ENCODE results near the gene NRG3.

The NRG3 gene

DNA sequence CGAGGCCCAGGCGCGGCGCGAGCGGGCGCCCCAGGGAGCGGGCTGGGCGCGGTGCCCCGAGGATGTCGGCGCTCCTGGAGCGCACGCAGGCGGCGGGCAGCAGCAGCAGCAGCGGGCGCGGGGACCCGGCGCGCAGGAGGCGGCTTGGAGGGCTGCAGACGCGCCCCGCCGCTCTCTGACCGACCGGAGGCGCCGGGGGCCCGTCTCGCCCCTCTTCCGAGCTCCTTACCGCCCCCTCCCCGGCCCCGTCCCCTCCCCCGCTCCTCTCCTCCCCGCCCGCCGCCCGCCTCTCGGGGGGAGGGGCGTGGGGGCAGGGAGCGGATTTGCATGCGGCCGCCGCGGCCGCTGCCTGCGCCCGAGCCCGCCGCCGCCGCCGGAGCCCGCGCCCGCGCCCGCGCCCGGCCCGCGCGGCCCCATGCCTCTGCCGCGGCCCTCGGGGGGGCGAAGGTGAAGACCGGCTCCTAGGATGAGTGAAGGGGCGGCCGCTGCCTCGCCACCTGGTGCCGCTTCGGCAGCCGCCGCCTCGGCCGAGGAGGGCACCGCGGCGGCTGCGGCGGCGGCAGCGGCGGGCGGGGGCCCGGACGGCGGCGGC, at the start of gene NRG3:
Gene NRG3 (plus strand): TSS at position 320 of the 592 bp plus-strand sequence.
- DNase-seq (ENCODE audit: low read depth, low spot score), result no peak

DNA sequence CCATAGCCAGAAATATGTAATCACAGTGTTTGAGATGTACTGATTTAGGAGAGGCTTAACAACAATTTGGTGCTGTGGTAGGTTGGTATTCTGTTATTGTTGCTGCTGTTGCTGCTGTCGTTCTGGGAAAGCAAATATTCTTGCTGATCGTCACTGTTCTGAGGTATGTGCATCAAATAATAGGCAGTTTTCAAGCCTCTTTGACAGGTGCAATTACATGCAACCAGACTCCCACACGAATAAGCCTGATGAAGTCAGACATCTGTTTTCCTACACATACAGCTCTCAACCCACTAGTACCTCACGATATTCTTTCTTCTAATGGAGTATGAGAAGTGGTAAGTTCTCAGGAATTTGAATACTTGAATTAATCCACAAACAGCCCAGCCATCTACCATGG, 46.7 kb upstream of the NRG3 start:
- DNase-seq (ENCODE audit: low read depth, low spot score), result no peak

DNA sequence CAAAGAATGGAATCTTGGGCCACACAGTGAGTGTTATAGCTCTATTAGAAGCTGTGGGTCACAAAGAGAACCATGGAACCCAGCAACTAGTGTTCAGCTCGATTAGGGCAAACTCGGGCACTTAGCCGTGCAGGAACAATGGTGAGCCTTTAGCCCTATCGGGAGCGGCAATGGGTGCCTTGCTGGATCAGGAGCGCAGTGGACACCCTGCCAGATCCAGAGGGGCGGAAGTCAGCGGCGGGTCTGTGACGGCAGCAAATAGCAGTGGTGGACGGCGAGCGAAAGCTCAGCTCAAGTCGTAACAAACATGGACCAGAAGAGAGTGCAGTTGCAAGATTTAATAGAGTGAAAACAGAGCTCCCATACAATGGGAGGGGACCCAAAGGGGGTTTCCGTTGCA, 43.9 kb upstream of the NRG3 start:
- no peak for DNase-seq (ENCODE audit: low read depth, low spot score)

DNA sequence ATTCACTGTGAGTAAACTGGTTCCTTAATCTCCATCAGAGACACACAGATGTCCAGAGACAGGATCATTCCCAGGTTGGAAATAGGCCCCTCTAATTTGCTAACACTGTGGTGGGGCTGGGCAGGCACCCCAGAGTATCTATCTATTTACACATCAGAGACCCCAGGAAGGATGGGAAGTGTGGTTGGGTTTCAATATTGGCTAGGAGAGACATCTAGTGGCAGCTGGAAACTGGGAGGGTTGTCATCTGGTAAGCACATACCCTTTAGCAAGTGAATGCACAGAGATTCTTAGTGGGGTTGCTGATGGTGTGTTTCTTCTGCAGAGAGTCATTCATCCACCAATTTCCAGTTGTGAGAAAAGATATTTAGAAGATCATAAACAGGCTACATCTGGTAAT, 36.0 kb upstream of the NRG3 start:
- DNase-seq (ENCODE audit: low read depth, low spot score), result peak; percentile 1

DNA sequence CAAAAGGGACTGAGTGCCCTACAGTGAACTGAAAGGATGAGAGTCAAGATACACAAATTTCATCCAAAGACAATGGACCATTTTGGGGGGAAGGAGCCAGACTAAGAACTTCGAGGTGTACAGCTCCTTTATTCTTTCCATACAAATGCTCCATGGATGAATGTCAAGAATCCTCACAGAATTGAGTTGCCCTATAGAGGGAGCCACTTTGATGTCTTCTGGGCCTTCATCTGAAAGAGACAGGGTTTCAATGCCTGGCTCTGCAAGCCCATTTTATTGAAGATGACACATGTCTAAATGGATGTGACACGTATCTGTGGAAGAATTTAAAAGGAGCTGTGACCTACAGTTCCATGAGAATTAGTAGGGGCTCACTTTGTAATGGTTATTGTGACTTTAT, 32.0 kb upstream of the NRG3 start:
- no peak for DNase-seq (ENCODE audit: low read depth, low spot score)

DNA sequence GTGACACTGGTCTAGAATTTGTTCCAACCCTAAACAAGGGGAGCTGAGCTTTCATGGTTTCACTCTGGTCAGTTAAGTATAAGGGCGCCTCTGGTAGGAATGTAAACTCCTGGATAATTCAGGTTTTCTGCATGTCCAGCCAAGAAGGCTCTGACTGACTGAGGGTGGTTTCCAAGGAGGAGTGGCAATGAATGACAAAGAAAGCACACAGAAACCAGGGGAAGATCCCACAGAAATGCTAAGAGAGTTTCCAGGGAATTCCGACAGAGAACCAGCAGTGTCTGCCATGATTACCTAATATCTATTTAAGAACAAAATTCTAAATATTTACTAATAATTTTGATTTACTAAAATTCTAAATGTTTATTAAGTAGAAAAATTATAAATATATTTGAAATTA, 27.3 kb upstream of the NRG3 start:
- peak; percentile 16 for DNase-seq (ENCODE audit: low read depth, low spot score)

DNA sequence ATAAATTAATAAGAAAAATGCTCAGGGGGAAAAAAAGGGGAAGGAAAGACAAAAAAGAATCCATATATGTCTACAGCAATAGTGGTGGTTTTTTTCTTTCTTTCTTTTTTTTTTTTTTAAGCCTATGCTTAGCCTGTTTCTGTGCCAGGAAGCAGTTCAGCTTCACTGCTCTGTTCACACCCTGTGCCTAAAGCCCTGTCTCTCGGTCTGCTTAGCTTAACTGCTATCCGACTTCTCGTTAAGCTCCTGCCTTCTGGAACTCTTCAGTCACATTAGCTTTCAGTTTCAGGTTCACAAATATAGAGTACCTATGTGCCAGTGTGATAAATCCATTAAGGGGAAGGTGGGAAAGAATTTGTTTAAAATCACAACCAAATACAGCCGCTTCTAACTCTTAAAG, 26.5 kb upstream of the NRG3 start:
- DNase-seq (ENCODE audit: low read depth, low spot score), result no peak

DNA sequence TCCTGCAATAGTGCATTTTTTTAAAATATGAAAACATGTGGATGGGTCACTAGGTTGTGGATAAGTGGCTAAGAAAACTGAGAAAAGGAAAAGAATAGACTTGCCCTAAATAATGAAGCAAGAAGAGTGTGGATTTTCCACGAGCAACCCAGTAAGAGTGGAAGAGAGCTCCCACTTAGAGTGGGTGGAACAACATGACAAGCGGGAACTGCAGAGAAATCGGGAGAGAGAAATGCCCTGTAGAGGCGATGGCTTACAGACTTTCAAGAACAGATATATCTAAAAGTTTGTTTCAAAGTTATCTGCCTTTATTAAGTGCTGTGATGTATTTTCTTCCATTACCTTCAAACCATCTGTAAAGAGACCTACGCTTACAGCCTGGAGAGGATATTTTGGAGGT, 26.1 kb upstream of the NRG3 start:
- DNase-seq (ENCODE audit: low read depth, low spot score), result no peak

DNA sequence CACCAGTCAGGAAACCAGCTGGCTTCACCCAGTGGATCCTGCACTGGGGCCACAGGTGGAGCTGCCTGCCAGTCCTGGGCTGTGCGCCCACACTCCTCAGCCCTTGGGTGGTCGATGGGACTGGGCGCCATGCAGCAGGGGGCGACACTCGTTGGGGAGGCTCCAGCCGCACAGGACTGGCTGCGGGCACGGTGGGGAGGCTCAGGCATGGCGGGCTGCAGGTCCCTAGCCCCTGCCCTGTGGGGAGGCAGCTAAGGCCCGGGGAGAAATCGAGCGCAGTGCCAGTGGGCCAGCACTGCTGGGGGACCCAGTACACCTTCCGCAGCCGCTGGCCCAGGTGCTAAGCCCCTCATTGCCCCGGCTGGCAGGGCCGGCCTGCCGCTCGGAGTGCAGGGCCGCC, 12.4 kb upstream of the NRG3 start:
- no peak for DNase-seq (ENCODE audit: low read depth, low spot score)

DNA sequence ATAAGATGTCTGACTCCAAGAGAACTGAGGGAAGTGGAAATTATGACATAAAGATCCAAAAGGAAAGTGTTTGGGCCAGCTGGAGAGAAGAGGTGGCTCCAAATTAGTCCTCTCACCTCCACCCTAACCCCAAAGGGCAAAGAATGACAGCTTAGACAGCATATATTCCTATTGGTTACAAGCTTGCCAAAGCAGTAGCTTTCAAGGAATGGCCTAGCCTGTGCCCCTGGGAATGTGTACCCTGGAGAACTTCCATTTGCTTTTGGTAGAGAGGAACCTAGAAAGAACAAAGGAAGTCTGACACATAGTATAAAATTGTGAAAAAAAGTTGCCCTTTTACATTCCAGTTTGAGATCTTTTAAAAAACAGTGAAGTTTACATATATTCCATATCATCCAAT, 11.2 kb upstream of the NRG3 start:
- no peak for DNase-seq (ENCODE audit: low read depth, low spot score)

DNA sequence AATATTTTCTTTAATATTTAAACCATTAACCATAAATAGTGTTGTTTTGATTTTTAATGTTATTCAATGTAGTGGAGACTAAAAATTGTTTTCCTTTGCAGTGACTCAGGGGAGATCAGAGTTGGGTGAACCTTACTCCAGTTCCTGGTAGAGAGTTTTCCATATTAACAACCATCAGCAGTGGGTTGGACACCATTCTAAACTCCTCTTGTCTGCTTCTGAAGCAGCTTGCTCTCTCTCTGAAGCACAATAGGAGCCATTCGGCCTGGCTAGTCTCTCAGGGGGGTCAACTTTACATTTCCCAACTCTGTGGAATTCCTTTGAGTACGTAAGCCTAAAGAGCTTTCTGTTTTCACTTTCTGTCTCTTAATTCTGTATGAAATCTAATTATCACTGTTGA, 9.4 kb upstream of the NRG3 start:
- DNase-seq (ENCODE audit: low read depth, low spot score), result no peak

DNA sequence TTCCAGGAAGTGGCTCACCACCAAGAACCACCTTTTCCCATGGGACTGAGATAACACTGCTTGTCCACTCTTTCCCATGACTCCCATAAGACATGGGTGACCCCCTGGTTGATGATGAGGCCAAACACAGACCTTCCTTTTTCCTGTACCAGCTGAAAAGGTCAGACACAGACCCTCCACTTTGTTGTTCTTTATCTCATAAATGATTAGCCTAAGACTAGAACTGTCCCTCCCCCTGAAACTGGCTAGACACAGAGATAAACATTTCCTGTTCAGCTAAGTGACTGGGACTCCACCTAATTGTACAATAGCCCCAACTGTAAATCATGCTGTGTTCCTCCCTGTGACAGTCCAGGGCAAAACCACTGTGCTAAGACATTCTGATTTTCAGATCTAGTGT, 8.2 kb upstream of the NRG3 start:
- no peak for DNase-seq (ENCODE audit: low read depth, low spot score)

DNA sequence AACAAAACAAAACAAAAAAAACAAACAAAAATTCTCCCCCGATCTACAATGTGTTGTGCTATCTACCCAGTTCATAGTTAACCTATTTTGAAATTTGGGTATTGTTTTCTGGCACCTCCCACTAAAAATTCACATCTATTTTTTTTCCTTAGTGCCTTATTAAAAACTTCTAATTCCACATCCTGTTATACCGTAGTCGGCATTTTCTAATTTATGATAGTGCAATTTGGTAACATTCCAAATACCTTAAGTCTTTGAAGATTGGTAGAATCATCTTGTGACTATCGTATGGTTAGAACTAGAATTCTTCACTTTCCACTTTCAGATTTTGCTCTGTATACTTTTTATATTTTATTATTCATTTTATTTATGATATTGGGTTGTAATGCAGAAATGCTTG, 4.5 kb upstream of the NRG3 start:
- no peak for DNase-seq (ENCODE audit: low read depth, low spot score)

DNA sequence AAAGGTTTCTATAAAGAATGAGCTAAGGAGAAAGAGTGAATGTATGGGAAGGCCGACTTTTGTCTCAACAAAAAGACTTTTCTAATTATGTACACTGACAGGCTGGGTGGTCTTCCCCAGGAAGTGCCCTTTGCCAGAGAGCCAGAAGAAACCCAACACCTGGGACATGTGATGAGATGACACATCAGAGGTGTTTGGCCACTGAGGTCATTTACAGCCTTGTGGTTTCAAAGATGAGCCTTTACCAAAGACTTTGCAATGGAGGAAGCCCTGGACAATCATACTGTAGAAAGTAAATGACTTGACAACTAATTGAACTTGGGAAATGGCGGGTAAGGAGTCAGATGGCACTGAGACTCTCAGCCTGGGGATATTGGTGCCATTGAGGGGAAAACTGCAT, 3.4 kb upstream of the NRG3 start:
- no peak for DNase-seq (ENCODE audit: low read depth, low spot score)

DNA sequence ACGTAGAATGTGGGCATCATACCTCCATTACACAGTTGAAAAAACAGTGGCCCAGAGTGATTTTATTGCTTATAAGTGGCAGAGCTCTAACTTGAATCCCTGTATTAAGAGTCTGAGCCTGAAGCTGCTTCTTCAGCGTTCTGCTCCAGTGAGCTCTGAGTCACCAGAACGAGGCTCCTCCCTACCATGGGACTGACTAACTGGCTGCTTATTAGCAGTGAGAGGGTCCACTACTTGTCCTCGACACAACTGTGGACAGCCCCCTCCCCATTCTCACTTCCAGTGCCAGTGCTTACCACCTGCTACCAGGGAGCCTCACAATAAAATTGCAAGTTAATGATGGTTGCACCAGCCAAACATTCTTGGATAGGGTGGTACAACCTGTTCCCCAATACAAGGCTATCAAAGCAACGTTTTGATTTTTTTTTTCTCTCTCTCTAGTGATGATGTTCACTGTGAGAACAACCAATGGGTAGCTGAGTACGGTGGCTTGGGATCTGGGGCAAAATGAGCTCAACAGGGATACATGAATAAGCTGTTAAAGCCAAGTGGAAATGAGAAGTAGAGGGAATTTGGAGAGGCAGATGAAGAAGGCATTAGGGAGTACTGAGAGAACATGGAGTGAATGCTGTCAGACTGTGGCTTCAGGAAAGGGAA, 2.7 kb upstream of the NRG3 start:
- peak; percentile 31 for DNase-seq (ENCODE audit: low read depth, low spot score)

DNA sequence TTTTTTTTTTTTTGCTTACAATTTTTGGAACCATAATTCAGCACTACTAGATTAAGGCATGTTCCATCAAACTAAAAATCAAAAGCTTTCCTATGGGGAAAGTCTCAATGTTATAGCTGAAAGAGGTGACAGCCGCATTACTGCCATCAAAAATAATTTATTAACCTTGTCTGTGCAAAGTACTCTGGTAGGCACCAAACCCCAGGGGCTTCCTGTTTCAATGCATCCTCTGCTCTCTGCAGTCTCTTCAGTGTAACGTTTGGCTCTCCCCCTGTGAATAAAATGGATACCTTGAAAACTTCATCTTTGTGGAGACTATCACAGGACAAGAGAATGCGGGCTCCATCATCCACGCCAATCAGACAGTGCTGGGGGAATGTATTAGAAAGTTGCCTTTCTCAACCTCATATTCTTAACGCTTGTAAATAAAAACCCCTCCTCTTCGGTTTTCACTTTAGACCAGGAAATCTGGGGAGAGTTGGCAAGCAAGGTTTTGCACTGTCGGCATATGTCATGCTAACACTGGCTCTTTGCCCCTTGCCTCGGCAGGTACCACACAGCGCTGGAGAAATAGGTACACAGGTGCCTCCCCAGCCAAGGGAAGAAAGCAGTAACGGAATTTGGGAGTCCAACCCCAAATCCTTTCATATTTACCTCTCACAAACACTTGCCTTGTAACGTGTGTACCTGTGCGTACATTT, 1.6 kb upstream of the NRG3 start:
- no peak for DNase-seq (ENCODE audit: low read depth, low spot score)

DNA sequence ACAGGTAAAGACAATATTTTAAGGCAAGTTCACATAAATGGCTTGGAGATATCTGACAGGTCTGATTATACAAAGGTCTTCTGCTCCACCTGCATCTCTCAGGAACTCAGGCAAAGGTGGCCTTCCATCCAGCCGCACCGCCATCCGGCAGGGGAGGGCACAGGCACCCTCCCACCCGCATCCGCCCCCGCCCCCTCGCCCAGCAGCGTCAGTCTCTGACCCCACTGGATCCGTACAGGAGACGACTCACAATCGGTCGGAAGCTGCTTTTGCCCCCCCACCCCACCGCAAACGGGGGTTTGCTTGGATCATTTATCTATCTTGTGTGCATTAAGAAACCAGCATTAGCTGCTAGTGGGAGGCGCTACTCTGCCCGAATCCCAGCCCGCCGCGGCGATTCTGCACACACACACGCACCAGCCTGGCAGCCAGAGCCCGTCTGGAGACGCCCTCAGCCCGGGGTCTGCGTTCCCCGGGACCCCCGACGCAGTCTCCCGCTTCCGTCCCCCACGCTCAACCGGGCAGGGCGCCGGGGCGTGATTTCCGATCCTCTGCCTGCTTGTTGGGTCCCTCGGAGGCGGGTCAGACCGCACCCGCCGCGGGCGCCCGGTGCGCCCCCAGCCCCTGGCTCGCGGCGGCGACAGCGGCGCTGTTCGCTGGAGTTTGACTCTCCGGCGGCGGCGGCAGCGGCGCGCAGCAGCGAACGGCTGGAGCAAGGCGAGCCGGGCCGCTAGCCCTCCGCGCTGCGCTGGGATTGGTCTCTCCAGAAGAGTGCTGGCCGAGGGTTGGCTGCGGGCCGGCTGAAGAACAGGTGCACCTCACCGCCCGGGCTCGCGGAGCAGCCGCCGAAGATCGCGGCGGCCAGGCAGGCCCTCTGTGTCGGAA, 820 bp upstream of the NRG3 start:
- peak; percentile 83 for DNase-seq (ENCODE audit: low read depth, low spot score)

DNA sequence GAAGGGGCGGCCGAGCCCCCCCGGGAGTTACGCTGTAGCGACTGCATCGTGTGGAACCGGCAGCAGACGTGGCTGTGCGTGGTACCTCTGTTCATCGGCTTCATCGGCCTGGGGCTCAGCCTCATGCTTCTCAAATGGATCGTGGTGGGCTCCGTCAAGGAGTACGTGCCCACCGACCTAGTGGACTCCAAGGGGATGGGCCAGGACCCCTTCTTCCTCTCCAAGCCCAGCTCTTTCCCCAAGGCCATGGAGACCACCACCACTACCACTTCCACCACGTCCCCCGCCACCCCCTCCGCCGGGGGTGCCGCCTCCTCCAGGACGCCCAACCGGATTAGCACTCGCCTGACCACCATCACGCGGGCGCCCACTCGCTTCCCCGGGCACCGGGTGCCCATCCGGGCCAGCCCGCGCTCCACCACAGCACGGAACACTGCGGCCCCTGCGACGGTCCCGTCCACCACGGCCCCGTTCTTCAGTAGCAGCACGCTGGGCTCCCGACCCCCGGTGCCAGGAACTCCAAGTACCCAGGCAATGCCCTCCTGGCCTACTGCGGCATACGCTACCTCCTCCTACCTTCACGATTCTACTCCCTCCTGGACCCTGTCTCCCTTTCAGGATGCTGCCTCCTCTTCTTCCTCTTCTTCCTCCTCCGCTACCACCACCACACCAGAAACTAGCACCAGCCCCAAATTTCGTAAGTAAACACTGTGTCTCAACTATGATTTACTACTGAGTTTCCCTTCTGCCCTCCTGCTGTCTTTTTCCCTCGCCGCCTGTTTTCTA, 666 bp downstream of the NRG3 start:
- no peak for DNase-seq (ENCODE audit: low read depth, low spot score)

DNA sequence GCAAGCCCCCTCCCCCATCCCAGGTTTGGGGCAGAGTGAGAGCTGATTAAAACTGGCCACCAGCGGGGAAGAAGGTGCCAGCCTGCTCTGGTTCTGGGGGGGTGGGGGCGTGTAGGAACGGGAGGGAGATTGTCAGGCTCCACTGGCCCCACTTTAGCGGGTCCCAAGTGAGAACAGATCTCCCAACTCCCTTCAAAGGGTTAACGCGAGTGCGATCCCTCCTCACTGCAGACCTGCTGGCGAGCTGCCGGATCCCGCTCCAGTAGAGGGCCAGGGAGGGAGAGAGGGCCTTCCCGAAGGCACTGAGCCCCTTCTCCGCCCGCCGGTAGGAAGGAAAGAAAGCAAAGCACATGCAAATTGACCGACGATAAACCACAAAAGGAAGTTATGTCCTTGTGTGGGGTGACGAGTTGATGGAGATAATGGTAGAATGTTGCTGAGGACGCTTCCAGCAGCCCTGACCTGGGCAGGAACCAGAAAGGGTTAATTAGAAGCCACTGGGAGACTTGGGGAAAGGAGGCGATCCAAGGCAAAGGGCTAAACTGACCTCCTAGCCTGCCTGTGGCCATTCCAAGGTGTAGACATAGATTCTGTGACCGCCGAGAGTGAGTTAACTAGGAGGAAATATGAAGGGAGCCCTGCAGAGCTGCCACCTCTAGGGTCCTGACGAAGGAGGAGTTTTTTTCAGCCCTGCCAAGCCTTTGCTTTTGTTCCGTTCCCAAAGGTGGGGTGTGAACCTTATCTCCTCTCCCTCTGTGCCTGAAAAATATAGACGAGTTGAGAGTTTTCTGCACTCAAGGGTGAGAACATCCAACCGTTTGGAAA, 1.5 kb downstream of the NRG3 start:
- peak; percentile 6 for DNase-seq (ENCODE audit: low read depth, low spot score)

DNA sequence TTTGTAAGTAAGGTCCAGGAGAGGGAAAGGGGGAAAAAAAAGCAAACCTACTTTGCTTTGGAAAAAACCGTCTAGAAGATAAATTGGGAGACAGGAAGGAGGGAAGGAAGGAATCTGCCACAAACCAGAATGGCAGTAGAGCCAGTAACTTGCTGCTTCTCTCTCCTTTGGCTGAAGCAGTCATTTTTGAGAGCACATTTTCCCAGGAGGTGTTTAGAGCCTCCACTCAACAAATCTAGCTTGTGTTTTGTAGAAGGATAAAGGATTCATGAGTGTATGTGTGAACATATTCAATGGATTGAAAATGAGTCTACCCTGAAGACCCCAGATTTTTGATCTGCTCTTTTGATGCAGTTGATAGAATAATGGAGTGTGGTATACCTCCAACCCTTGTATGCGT, 2.6 kb downstream of the NRG3 start:
- no peak for DNase-seq (ENCODE audit: low read depth, low spot score)

DNA sequence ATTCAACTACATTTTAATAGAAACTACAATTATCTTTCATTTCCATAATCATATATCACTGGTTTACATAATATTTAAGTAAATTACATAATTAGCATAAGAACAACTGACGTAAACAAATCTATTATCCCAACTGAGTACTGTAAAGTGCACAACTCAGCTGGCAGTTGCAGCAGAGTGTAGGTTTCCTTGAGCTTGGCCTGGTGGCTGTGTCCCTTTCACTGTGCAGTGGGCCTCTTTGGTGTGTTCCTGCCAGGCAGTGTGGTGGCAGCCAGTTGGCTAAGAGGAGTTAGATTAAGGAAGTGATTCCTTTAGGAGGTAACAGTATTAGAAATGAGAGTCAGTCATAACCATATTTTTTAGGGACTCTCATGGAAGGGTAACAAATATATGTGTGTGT, 7.0 kb downstream of the NRG3 start:
- DNase-seq (ENCODE audit: low read depth, low spot score), result no peak
